ENCODE measurements around the gene ASTN1.

Gene ASTN1

GRCh38 chr1:177137814-177138213 lies 26.7 kb downstream of the ASTN1 start:
- DNase-seq (ENCODE audit: extremely low read depth, low read depth): no peak
- no peak for TF ChIP-seq CTCF (IDR thresholded peaks at IDR 0.05; ENCODE audit: low read depth, low read length)

- no peak for TF ChIP-seq CTCF (IDR thresholded peaks at IDR 0.05; ENCODE audit: low read depth, low read length)
- no peak for DNase-seq (ENCODE audit: extremely low read depth, low read depth)
Observed at GRCh38 chr1:177135250-177135649, 29.3 kb downstream of the ASTN1 start.

GRCh38 chr1:177133977-177134538 lies 30.5 kb downstream of the ASTN1 start:
- no peak for TF ChIP-seq CTCF (IDR thresholded peaks at IDR 0.05; ENCODE audit: low read depth, low read length)

GRCh38 chr1:177132141-177132540 lies 32.4 kb downstream of the ASTN1 start:
- TF ChIP-seq CTCF (IDR thresholded peaks at IDR 0.05; ENCODE audit: low read depth, low read length): no peak
- DNase-seq (ENCODE audit: extremely low read depth, low read depth): no peak

More at GRCh38 chr1:177133977-177134538, 30.5 kb downstream of the ASTN1 start:
- DNase-seq (ENCODE audit: extremely low read depth, low read depth): no peak

GRCh38 chr1:177131723-177132122 lies 32.8 kb downstream of the ASTN1 start:
- no peak for TF ChIP-seq CTCF (IDR thresholded peaks at IDR 0.05; ENCODE audit: low read depth, low read length)
- DNase-seq (ENCODE audit: extremely low read depth, low read depth): no peak

- DNase-seq (ENCODE audit: extremely low read depth, low read depth): no peak
- no peak for TF ChIP-seq CTCF (IDR thresholded peaks at IDR 0.05; ENCODE audit: low read depth, low read length)
Observed at GRCh38 chr1:177130451-177130945, 34.0 kb downstream of the ASTN1 start.

GRCh38 chr1:177128665-177129281 lies 35.7 kb downstream of the ASTN1 start:
- DNase-seq (ENCODE audit: extremely low read depth, low read depth): no peak
- TF ChIP-seq CTCF (IDR thresholded peaks at IDR 0.05; ENCODE audit: low read depth, low read length): no peak

Data from AG09319 (cell line).